Kidney epithelial cell (primary cell): ENCODE measurements around the gene ENHO. TPM values are rescaled to one million over a fixed set of nuclear protein-coding genes. Genes with fewer than 3 reads are reported as not detected.

Source experiments
- DNase-seq: peaks from one replicate; pipeline ENCODE4 v3.0.0-alpha.2; 2010; ENCODE audit warnings: low read depth
- H3K27me3 ChIP-seq: 2 replicates; pipeline ENCODE4 v1.6.0; 2011; ENCODE audit warnings: low read length; ENCODE audit not compliant: control insufficient read depth, insufficient read depth
- H3K36me3 ChIP-seq: 2 replicates; pipeline ENCODE4 v1.5.1; 2011; ENCODE audit warnings: low read length; ENCODE audit not compliant: control insufficient read depth, insufficient read depth
- H3K4me3 ChIP-seq: 2 replicates; pipeline ENCODE4 v1.5.1; 2011; ENCODE audit warnings: low read depth, mild to moderate bottlenecking, control low read depth, low read length
- total RNA-seq: library from RNA; depleted of rRNA; stranded (reverse); fragments of >200 nt; gene quantifications from 2 replicates; pipeline ENCODE4 v1.2.3, GENCODE V29; 2015
- TF ChIP-seq, protein P1 (sequence below): IDR thresholded peaks from 2 replicates; pipeline ENCODE4 v1.5.1; 2011; ENCODE audit warnings: mild to moderate bottlenecking, moderate library complexity, low read length, control low read depth, inconsistent platforms; ENCODE audit not compliant: insufficient read depth, poor library complexity, severe bottlenecking

Gene ENHO
- total RNA-seq, 1 donor from 2014 or later, result 1.5 TPM

DNA sequence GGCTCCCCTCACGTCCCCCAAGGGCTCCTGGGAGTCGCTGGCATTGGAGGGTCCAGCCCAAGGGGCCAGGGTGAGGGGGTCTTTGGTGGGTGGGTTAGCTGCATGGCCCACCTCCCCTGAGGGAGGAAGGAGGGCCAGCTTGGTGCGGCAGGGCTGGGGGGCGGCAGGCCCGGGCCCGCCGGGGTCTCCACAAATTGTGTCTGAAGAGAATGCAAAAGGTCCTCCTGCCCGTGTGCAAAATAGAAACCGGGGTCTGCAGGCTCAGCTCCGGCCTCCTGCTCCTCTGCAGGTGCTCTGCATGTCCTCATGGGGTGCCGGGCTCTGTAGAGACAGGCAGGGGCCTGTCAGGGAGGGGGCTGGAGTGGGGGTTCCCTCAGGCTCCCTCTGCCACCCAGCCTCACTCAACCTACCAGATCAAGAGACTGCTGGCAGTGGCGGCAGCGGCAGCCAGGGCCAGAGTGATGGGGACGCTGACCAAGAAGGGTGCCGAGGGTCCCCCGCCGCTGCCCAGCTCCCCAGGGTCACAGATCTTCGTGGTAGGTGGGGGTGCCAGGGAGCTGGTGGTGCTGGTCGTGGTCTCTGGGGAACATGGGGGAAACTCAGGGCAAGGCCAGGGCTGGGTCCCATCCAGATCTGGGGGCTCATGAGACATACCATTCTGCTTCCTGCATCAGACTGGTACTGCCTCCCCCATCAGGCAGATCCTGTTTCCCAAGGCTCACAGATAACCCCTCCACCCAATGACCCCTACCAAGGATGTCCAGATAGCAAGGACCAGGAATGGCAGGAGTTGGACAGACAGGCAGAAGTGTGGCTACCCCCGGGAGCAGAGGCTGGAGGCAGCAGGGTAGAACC lies 29.2 kb upstream of the ENHO start:
- peaks cover 70% of the 10 kb centered on the region for H3K27me3 ChIP-seq
- DNase-seq, result no peak
- H3K4me3 ChIP-seq, result no peak overlapping the region
- TF ChIP-seq, protein P1, sequence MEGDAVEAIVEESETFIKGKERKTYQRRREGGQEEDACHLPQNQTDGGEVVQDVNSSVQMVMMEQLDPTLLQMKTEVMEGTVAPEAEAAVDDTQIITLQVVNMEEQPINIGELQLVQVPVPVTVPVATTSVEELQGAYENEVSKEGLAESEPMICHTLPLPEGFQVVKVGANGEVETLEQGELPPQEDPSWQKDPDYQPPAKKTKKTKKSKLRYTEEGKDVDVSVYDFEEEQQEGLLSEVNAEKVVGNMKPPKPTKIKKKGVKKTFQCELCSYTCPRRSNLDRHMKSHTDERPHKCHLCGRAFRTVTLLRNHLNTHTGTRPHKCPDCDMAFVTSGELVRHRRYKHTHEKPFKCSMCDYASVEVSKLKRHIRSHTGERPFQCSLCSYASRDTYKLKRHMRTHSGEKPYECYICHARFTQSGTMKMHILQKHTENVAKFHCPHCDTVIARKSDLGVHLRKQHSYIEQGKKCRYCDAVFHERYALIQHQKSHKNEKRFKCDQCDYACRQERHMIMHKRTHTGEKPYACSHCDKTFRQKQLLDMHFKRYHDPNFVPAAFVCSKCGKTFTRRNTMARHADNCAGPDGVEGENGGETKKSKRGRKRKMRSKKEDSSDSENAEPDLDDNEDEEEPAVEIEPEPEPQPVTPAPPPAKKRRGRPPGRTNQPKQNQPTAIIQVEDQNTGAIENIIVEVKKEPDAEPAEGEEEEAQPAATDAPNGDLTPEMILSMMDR, result no peak
- H3K36me3 ChIP-seq, result no peaks in the 10 kb centered on the region

DNA sequence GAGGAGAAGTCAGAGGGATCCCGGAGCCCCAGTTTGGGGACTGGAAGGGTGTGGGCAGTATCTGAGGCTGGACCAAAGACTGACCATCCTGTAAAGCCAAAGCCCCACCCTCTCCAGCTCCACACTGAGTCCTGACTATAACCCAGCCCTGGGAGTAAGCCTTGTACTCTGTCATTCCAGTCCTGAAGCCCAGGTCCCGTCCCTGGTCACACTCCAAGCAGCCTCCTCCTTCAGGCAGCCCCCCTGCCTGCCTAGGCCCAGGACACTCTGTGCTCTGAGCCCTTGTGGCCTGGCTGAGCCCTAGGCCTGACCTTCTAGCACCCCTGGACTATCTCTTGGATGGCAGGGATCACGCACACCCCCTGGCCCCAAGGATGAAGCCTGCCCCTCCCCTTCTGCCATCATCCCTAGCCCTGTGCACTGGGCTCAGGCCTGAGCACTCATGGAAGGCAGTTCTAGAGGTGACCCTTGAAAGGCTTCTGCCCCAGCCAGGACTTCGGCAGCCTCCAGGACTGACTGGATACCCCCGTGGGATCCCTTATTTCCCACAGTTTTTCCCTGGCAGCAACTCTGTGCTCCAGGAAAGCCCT lies 28.0 kb upstream of the ENHO start:
- Histone ChIP-seq H3K27me3 (peaks cover 67% of the 10 kb centered on the region), H3K4me3 (no peak overlapping the region), H3K36me3 (no peaks in the 10 kb centered on the region)
- no peak for DNase-seq
- TF ChIP-seq, protein P1, result no peak

DNA sequence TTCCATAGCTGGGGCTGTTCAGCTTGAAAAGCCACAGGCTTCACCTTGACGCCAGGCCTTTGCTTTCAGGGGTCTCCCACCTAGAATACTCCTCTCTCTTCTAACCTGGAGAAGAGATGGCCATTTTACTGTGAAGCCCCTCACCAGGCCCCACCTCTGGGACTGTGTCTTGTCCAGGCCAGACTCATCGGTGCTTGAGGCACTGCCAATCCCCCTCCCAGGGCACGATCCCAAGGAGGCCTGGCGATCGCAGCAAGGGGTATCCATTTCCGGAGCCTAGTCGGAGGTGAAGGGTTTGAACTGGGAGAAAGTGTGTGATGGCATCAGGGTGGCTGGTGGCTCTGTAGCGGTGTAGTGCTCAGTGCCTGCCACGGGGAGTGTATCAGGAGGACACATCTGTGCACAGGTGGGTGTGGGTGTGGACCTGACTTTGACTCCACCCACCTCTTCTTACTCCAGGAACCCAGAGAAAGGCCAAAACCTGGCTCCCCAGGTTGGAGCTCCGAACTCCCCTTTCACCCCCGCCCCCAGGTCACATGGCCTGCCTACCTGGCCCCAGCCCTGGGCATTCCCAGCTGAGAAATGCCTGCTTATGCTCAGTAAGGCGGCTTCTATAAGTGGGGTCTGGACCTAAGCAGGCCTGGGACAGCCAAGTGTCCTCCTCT lies 27.4 kb upstream of the ENHO start:
- no peak overlapping the region for H3K4me3 ChIP-seq
- DNase-seq, result no peak
- H3K27me3 ChIP-seq, result peaks cover 62% of the 10 kb centered on the region
- no peaks in the 10 kb centered on the region for H3K36me3 ChIP-seq
- TF ChIP-seq, protein P1, result no peak

DNA sequence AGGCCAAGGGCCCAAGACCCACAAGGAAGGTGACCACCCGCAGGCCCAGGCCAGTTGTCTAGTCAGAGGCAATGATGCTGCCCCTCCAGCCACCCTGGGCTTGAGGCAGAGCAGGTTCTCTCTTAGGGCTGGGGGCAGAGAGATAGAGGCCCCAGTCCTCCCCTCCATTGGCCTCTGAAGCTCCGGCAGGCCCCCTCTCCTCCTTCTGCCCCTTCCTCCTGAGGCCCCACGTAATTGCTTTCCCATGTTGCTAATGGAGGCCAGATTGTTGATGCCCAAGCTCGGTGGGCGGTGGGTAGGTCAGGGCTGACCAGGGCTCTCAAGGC lies 26.6 kb upstream of the ENHO start:
- no peak for DNase-seq
- H3K4me3 ChIP-seq, result no peak overlapping the region
- H3K27me3 ChIP-seq, result peaks cover 54% of the 10 kb centered on the region
- H3K36me3 ChIP-seq, result no peaks in the 10 kb centered on the region
- TF ChIP-seq, protein P1, result no peak

DNA sequence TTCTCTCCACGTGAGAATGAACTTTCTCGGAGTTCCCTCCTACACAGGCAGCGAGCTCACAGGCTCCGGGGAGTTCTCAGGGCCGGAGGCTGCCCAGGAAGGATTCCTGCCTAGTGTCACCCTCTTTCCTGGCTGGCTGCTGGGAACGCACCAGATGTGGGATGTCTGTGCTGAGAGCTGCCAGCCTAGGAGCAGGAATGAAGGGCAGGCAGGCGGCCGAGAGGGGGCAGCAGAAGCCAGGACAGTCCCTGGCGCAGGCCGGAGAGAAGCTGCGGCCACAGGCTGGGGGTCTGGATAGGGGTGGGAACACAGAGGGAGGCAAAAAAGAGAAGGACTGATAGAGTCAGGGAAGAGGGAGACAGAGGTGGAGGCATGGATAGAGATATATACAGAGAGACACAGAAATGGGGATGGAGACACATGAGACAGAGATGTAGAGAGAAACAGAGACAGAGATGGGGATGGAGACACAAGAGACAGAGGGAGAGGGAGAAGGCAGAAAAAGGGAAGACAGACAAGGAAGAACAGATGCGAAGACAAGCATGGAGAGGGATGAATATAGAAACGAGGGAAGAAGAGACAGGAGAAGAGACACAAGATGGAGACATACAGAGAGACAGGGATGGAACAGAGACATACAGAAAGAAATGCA lies 25.3 kb upstream of the ENHO start:
- no peak overlapping the region for H3K4me3 ChIP-seq
- no peak for DNase-seq
- TF ChIP-seq, protein P1, result peak; percentile 96
- peaks cover 41% of the 10 kb centered on the region for H3K27me3 ChIP-seq
- no peaks in the 10 kb centered on the region for H3K36me3 ChIP-seq
